HepG2 (cell line): Measurements from ENCODE around the gene ADAM15. TPM values are rescaled to one million over a fixed set of nuclear protein-coding genes. Genes with fewer than 3 reads are reported as not detected.

Experiments
- CHD4 ChIP-seq: fragments of 200-600 bp; sonication (generic); IDR thresholded peaks from 2 replicates; pipeline ENCODE4 v1.7.0; 2017; ENCODE audit warnings: mild to moderate bottlenecking, low read length, borderline replicate concordance
- EZH2 ChIP-seq: conservative IDR thresholded peaks from 2 replicates; pipeline ENCODE4 v1.6.1; 2012; ENCODE audit warnings: mild to moderate bottlenecking, low read depth, low read length, moderate library complexity
- MTF2 ChIP-seq: sonication (generic); formaldehyde crosslinking; IDR thresholded peaks from 2 replicates; pipeline ENCODE4 v1.5.0; 2020; ENCODE audit warnings: missing genetic modification reagents, borderline replicate concordance
- NFKB2 ChIP-seq: sonication (generic); formaldehyde crosslinking; IDR thresholded peaks from 2 replicates; pipeline ENCODE4 v1.4.0; 2020; ENCODE audit warnings: missing genetic modification reagents, borderline replicate concordance
- PHB2 ChIP-seq: fragments of 450-650 bp; IDR thresholded peaks from 2 replicates; pipeline ENCODE4 v1.6.1; 2018; ENCODE audit not compliant: partially characterized antibody
- RORA ChIP-seq: sonication (generic); formaldehyde crosslinking; IDR thresholded peaks from 2 replicates; pipeline ENCODE4 v1.5.0; 2020; ENCODE audit warnings: mild to moderate bottlenecking, missing genetic modification reagents, moderate library complexity
- TOE1 ChIP-seq: sonication (generic); formaldehyde crosslinking; IDR thresholded peaks from 2 replicates; pipeline ENCODE4 v1.4.0; 2020; ENCODE audit warnings: mild to moderate bottlenecking, missing genetic modification reagents
- ZNF101 ChIP-seq: sonication (generic); formaldehyde crosslinking; IDR thresholded peaks from 2 replicates; pipeline ENCODE4 v1.4.0; 2020; ENCODE audit warnings: mild to moderate bottlenecking, low read depth, missing genetic modification reagents, borderline replicate concordance
- ZNF121 ChIP-seq: sonication (generic); formaldehyde crosslinking; IDR thresholded peaks from 2 replicates; pipeline ENCODE4 v1.5.0; 2020; ENCODE audit warnings: mild to moderate bottlenecking, missing genetic modification reagents
- ZNF335 ChIP-seq: sonication (generic); formaldehyde crosslinking; IDR thresholded peaks from 2 replicates; pipeline ENCODE4 v1.4.0; 2020; ENCODE audit warnings: missing genetic modification reagents
- polyA plus RNA-seq, 8 experiments: library from polyadenylated mRNA; depleted of rRNA in 3 of 8; stranded (reverse) in 7 of 8; unstranded in 1 of 8; fragments of >200 nt; fragmentation: Illumina TruSeq in 4 of 8; extraction: Trizol in 4 of 8; gene quantifications; 2 replicates each; pipeline versions ENCODE4 v1.2.1 to v1.2.3, GENCODE V29; 2011 to 2016; ENCODE audit warnings: low read depth in 4 of 8, missing spikeins in 1 of 8, mixed read lengths in 1 of 8; ENCODE audit not compliant: insufficient read depth in 1 of 8
- total RNA-seq, 5 experiments: library from RNA; depleted of rRNA; stranded (reverse); fragments of >200 nt; fragmentation: Illumina TruSeq; extraction: Trizol; gene quantifications; 2 replicates each; pipeline ENCODE4 v1.2.3, GENCODE V29; 2016; ENCODE audit warnings: low read depth in 1 of 5
- TF ChIP-seq, protein P1 (sequence below): sonication (generic); formaldehyde crosslinking; IDR thresholded peaks from 2 replicates; pipeline ENCODE4 v1.4.0; 2020; ENCODE audit warnings: mild to moderate bottlenecking, missing genetic modification reagents
- TF ChIP-seq, protein P2 (sequence below): IDR thresholded peaks from 2 replicates; pipeline ENCODE4 v1.6.1; 2012; ENCODE audit warnings: inconsistent platforms
- TF ChIP-seq, protein P3 (sequence below): sonication (generic); formaldehyde crosslinking; conservative IDR thresholded peaks from 2 replicates; pipeline ENCODE4 v1.8.1; 2023; ENCODE audit warnings: missing genetic modification reagents
- TF ChIP-seq, protein P4 (sequence below): sonication (generic); formaldehyde crosslinking; IDR thresholded peaks from 2 replicates; pipeline ENCODE4 v1.4.0; 2020; ENCODE audit warnings: missing genetic modification reagents
- TF ChIP-seq, protein P5 (sequence below): IDR thresholded peaks from 2 replicates; pipeline ENCODE4 v1.6.1; 2016; ENCODE audit warnings: mild to moderate bottlenecking

ADAM15 gene
- total and polyA plus RNA-seq, 2 of the 13 experiments (the other 11 are each of a cell fraction or from before 2014, with no cell fraction given) = 17.9 to 25.6 TPM

DNA sequence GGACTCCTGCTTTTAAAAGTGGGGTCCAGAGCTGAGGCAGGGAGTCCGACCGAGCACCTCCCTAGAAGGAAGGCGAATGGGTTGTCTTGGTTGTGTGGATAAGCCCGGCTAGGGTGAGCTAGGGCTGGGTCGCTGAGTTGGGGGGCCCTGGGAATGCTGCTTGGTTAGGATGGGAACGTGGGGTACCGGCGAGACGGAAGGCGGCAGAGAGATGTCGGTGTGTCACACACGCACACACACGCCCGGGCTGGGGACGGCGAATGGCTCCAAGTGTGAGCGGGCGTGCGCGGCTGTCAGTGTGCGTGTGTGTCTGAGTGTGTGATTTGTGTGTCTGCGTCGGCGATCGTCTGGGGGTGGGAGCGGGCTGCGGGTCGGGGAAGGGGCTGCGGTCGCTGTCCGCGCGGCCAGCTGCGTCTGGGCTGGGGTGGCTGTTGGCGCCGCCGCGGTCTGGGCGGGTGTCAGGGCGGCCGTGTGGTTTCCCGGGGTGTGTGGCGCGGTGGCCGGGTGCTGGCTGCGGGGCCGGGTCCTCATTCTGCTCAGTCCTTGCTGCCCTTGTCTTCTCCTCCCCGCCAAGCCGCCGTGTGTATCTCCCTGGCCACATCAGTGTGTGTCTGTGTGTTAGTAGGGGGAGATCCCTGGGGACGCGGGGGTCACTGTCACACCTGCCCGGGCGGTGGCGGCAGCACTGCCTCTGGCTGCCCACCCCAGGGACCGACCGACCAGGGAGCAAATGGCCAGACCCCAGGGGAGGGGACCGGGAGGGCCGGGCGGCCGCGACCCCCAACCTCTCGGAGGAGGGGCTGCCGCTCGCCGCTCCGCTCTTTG, 28.6 kb downstream of the ADAM15 start (continued):
- TF ChIP-seq, protein P1, sequence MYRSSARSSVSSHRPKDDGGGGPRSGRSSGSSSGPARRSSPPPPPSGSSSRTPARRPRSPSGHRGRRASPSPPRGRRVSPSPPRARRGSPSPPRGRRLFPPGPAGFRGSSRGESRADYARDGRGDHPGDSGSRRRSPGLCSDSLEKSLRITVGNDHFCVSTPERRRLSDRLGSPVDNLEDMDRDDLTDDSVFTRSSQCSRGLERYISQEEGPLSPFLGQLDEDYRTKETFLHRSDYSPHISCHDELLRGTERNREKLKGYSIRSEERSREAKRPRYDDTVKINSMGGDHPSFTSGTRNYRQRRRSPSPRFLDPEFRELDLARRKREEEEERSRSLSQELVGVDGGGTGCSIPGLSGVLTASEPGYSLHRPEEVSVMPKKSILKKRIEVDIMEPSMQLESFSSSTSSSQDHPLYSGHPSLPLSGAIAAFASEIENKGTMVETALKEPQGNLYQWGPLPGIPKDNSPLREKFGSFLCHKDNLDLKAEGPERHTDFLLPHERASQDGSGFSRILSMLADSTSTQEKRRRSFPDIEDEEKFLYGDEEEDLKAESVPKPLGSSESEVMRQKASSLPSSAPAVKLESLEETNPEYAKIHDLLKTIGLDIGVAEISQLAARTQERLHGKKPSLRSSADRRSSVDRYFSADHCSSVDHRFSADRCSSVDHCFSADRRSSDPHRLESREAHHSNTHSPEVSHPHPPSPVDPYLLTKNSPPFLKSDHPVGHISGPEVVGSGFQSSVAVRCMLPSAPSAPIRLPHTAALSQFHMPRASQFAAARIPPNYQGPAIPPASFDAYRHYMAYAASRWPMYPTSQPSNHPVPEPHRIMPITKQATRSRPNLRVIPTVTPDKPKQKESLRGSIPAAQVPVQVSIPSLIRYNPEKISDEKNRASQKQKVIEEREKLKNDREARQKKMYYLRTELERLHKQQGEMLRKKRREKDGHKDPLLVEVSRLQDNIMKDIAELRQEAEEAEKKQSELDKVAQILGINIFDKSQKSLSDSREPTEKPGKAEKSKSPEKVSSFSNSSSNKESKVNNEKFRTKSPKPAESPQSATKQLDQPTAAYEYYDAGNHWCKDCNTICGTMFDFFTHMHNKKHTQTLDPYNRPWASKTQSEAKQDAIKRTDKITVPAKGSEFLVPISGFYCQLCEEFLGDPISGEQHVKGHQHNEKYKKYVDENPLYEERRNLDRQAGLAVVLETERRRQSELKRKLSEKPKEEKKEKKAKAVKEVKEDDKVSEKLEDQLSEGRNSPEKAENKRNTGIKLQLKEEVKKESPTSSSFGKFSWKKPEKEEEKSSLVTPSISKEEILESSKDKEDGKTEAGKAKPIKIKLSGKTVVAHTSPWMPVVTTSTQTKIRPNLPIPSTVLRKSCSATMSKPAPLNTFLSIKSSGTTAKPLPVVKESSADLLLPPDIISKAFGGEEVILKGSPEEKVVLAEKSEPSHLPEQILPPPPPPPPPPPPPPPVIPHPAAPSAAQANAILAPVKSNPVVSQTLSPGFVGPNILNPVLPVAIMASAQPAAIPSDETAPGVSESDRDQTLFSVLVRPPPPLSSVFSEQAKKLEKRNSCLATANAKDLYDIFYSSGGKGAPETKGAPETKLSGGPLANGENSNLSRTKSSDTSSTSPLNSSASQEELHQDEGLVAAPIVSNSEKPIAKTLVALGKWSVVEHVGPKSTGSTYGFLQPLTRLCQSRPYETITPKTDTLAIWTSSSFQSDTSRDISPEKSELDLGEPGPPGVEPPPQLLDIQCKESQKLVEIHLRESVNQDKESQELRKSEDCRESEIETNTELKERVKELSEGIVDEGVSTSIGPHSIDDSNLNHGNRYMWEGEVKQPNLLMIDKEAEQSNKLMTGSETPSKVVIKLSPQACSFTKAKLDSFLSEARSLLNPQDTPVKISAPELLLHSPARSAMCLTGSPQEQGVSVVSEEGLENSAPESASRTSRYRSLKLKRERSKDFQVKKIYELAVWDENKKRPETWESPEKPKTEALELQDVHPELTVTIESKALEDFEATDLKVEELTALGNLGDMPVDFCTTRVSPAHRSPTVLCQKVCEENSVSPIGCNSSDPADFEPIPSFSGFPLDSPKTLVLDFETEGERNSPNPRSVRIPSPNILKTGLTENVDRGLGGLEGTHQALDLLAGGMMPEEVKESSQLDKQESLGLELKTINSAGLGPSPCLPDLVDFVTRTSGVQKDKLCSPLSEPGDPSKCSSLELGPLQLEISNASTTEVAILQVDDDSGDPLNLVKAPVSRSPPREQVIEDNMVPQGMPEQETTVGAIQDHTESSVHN (CRISPR knock-in tag) = no peak
- TF ChIP-seq CHD4 (no peak), ZNF335 (CRISPR knock-in tag) (no peak), TOE1 (CRISPR knock-in tag) (no peak), NFKB2 (0 out of 2 replicates have a peak, but pooled peaks have one; percentile 18), MTF2 (CRISPR knock-in tag) (peak; percentile 95), PHB2 (no peak), RORA (CRISPR knock-in tag) (no peak), ZNF101 (no peak), EZH2 (peak; percentile 50; the same call in 1 of the 2 replicates), ZNF121 (CRISPR knock-in tag) (no peak)
- TF ChIP-seq, protein P2, sequence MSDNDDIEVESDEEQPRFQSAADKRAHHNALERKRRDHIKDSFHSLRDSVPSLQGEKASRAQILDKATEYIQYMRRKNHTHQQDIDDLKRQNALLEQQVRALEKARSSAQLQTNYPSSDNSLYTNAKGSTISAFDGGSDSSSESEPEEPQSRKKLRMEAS = 0 out of 2 replicates have a peak, but pooled peaks have one; percentile 21
- TF ChIP-seq, protein P3, sequence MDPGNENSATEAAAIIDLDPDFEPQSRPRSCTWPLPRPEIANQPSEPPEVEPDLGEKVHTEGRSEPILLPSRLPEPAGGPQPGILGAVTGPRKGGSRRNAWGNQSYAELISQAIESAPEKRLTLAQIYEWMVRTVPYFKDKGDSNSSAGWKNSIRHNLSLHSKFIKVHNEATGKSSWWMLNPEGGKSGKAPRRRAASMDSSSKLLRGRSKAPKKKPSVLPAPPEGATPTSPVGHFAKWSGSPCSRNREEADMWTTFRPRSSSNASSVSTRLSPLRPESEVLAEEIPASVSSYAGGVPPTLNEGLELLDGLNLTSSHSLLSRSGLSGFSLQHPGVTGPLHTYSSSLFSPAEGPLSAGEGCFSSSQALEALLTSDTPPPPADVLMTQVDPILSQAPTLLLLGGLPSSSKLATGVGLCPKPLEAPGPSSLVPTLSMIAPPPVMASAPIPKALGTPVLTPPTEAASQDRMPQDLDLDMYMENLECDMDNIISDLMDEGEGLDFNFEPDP (CRISPR knock-in tag) = no peak
- TF ChIP-seq, protein P4, sequence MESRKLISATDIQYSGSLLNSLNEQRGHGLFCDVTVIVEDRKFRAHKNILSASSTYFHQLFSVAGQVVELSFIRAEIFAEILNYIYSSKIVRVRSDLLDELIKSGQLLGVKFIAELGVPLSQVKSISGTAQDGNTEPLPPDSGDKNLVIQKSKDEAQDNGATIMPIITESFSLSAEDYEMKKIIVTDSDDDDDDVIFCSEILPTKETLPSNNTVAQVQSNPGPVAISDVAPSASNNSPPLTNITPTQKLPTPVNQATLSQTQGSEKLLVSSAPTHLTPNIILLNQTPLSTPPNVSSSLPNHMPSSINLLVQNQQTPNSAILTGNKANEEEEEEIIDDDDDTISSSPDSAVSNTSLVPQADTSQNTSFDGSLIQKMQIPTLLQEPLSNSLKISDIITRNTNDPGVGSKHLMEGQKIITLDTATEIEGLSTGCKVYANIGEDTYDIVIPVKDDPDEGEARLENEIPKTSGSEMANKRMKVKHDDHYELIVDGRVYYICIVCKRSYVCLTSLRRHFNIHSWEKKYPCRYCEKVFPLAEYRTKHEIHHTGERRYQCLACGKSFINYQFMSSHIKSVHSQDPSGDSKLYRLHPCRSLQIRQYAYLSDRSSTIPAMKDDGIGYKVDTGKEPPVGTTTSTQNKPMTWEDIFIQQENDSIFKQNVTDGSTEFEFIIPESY = no peak
- TF ChIP-seq, protein P5, sequence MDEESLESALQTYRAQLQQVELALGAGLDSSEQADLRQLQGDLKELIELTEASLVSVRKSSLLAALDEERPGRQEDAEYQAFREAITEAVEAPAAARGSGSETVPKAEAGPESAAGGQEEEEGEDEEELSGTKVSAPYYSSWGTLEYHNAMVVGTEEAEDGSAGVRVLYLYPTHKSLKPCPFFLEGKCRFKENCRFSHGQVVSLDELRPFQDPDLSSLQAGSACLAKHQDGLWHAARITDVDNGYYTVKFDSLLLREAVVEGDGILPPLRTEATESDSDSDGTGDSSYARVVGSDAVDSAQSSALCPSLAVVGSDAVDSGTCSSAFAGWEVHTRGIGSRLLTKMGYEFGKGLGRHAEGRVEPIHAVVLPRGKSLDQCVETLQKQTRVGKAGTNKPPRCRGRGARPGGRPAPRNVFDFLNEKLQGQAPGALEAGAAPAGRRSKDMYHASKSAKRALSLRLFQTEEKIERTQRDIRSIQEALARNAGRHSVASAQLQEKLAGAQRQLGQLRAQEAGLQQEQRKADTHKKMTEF (CRISPR knock-in tag) = no peak
- TF ChIP-seq, all 625 proteins: peak for 8
